ENCODE results near the gene PACS2. TPM values are rescaled to one million over a fixed set of nuclear protein-coding genes. Genes with fewer than 3 reads are reported as not detected.
A peak's percentile ranks its signal among the peaks of the same experiment; 100 is the strongest.

PACS2 gene
- total RNA-seq, 1 experiment from 2014 or later, result 100 TPM

DNA sequence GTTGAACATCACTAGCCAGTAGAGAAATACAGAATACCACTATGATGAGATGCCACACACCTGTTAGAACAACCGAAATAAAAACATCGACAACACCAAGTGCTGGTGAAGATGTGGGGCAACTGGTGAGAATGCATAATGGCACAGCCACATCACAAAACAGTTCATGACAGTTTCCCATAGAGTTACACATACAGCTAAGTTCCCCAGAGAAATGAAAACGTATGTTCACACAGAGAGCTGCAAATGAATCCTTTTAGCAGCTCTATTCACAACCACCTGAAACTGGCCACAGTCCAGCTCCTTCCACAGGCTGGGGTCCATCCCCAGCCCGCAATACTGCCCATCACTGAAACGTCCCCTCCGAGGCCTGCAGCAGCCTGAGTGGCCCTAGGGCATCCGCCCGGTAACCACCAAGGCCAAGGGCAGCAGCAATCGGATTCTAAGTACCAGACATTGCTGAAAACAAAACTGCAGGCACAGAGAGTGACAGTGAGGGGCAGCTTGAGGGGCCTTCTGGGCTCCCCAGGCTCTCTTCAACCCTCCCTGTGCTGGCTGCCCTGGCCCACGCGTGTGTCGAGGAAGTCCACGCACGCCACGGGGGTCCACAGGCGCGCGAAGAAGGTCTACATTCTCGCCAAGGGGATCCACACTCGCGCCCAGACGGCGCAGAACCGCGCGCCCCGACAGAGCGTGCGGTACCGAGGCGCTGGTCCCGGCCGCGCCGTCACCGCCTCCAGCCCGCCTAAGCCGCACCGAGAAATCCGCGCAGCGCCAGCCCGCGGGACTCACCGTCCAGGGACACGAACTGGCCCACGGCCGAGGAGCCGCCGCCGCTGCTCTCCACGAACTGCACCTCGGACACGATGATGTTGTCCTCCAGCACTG is 14.7 kb upstream of the PACS2 start:
- H3K36me3 Mint-ChIP-seq, result peaks cover 5% of the 10 kb centered on the region; the same call in 1 of the 2 replicates
- H3K27ac Mint-ChIP-seq, result 0 out of 2 replicates have a peak overlapping the region, but pooled peaks have one; percentile 19
- TF ChIP-seq, protein P1, sequence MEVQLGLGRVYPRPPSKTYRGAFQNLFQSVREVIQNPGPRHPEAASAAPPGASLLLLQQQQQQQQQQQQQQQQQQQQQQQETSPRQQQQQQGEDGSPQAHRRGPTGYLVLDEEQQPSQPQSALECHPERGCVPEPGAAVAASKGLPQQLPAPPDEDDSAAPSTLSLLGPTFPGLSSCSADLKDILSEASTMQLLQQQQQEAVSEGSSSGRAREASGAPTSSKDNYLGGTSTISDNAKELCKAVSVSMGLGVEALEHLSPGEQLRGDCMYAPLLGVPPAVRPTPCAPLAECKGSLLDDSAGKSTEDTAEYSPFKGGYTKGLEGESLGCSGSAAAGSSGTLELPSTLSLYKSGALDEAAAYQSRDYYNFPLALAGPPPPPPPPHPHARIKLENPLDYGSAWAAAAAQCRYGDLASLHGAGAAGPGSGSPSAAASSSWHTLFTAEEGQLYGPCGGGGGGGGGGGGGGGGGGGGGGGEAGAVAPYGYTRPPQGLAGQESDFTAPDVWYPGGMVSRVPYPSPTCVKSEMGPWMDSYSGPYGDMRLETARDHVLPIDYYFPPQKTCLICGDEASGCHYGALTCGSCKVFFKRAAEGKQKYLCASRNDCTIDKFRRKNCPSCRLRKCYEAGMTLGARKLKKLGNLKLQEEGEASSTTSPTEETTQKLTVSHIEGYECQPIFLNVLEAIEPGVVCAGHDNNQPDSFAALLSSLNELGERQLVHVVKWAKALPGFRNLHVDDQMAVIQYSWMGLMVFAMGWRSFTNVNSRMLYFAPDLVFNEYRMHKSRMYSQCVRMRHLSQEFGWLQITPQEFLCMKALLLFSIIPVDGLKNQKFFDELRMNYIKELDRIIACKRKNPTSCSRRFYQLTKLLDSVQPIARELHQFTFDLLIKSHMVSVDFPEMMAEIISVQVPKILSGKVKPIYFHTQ (CRISPR knock-in tag; IDR thresholded peaks at IDR 0.05), result no peak
- TF ChIP-seq, protein P2, sequence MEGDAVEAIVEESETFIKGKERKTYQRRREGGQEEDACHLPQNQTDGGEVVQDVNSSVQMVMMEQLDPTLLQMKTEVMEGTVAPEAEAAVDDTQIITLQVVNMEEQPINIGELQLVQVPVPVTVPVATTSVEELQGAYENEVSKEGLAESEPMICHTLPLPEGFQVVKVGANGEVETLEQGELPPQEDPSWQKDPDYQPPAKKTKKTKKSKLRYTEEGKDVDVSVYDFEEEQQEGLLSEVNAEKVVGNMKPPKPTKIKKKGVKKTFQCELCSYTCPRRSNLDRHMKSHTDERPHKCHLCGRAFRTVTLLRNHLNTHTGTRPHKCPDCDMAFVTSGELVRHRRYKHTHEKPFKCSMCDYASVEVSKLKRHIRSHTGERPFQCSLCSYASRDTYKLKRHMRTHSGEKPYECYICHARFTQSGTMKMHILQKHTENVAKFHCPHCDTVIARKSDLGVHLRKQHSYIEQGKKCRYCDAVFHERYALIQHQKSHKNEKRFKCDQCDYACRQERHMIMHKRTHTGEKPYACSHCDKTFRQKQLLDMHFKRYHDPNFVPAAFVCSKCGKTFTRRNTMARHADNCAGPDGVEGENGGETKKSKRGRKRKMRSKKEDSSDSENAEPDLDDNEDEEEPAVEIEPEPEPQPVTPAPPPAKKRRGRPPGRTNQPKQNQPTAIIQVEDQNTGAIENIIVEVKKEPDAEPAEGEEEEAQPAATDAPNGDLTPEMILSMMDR (IDR thresholded peaks at IDR 0.05), result no peak
- TF ChIP-seq, protein P3, sequence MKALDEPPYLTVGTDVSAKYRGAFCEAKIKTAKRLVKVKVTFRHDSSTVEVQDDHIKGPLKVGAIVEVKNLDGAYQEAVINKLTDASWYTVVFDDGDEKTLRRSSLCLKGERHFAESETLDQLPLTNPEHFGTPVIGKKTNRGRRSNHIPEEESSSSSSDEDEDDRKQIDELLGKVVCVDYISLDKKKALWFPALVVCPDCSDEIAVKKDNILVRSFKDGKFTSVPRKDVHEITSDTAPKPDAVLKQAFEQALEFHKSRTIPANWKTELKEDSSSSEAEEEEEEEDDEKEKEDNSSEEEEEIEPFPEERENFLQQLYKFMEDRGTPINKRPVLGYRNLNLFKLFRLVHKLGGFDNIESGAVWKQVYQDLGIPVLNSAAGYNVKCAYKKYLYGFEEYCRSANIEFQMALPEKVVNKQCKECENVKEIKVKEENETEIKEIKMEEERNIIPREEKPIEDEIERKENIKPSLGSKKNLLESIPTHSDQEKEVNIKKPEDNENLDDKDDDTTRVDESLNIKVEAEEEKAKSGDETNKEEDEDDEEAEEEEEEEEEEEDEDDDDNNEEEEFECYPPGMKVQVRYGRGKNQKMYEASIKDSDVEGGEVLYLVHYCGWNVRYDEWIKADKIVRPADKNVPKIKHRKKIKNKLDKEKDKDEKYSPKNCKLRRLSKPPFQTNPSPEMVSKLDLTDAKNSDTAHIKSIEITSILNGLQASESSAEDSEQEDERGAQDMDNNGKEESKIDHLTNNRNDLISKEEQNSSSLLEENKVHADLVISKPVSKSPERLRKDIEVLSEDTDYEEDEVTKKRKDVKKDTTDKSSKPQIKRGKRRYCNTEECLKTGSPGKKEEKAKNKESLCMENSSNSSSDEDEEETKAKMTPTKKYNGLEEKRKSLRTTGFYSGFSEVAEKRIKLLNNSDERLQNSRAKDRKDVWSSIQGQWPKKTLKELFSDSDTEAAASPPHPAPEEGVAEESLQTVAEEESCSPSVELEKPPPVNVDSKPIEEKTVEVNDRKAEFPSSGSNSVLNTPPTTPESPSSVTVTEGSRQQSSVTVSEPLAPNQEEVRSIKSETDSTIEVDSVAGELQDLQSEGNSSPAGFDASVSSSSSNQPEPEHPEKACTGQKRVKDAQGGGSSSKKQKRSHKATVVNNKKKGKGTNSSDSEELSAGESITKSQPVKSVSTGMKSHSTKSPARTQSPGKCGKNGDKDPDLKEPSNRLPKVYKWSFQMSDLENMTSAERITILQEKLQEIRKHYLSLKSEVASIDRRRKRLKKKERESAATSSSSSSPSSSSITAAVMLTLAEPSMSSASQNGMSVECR (CRISPR knock-in tag; IDR thresholded peaks at IDR 0.05; ENCODE audit: borderline replicate concordance), result no peak
- TF ChIP-seq CBFB (CRISPR knock-in tag; IDR thresholded peaks at IDR 0.05; ENCODE audit: low read depth), result no peak
- no peak for TF ChIP-seq ZNF263 (CRISPR knock-in tag; IDR thresholded peaks at IDR 0.05; ENCODE audit: low read depth)
- no peak for TF ChIP-seq MYBL2 (CRISPR knock-in tag; IDR thresholded peaks at IDR 0.05)
- no peak for TF ChIP-seq SP1 (CRISPR knock-in tag; conservative IDR thresholded peaks at IDR 0.05)
- no peak for TF ChIP-seq GTF2I (CRISPR knock-in tag; conservative IDR thresholded peaks at IDR 0.05)
- TF ChIP-seq NR3C1 (CRISPR knock-in tag; conservative IDR thresholded peaks at IDR 0.05; ENCODE audit: low read depth), result no peak
- TF ChIP-seq, protein P4, sequence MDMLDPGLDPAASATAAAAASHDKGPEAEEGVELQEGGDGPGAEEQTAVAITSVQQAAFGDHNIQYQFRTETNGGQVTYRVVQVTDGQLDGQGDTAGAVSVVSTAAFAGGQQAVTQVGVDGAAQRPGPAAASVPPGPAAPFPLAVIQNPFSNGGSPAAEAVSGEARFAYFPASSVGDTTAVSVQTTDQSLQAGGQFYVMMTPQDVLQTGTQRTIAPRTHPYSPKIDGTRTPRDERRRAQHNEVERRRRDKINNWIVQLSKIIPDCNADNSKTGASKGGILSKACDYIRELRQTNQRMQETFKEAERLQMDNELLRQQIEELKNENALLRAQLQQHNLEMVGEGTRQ (CRISPR knock-in tag; IDR thresholded peaks at IDR 0.05), result no peak
- TF ChIP-seq, protein P5, sequence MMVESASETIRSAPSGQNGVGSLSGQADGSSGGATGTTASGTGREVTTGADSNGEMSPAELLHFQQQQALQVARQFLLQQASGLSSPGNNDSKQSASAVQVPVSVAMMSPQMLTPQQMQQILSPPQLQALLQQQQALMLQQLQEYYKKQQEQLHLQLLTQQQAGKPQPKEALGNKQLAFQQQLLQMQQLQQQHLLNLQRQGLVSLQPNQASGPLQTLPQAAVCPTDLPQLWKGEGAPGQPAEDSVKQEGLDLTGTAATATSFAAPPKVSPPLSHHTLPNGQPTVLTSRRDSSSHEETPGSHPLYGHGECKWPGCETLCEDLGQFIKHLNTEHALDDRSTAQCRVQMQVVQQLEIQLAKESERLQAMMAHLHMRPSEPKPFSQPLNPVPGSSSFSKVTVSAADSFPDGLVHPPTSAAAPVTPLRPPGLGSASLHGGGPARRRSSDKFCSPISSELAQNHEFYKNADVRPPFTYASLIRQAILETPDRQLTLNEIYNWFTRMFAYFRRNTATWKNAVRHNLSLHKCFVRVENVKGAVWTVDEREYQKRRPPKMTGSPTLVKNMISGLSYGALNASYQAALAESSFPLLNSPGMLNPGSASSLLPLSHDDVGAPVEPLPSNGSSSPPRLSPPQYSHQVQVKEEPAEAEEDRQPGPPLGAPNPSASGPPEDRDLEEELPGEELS (CRISPR knock-in tag; IDR thresholded peaks at IDR 0.05), result no peak
- TF ChIP-seq KAT7 (CRISPR knock-in tag; IDR thresholded peaks at IDR 0.05; ENCODE audit: borderline replicate concordance), result no peak; the same call in 1 of the 2 replicates
- no peak for TF ChIP-seq SOX15 (CRISPR knock-in tag; IDR thresholded peaks at IDR 0.05)
- no peak for TF ChIP-seq ZNF232 (CRISPR knock-in tag; IDR thresholded peaks at IDR 0.05)
- TF ChIP-seq TEAD1 (CRISPR knock-in tag; IDR thresholded peaks at IDR 0.05), result no peak
- peaks cover 38% of the 10 kb centered on the region for H3K27me3 Mint-ChIP-seq (ENCODE audit: low read depth)
- H3K9me3 Mint-ChIP-seq, result peaks cover 5% of the 10 kb centered on the region; the same call in 1 of the 2 replicates
- H3K4me3 Mint-ChIP-seq, result peak overlapping the region; percentile 74
- DNase-seq (ENCODE audit: low spot score) (no peak), ATAC-seq (no peak)
- H3K4me1 Mint-ChIP-seq, result peaks cover 13% of the 10 kb centered on the region
- POLR2A ChIA-PET, result interaction anchor here (2.4 kb wide), 1 partner anchor 52 kb away, joined by 10 read pairs; the partner anchor contains the start of gene BTBD6
- CTCF ChIA-PET, result interaction anchor here (0.6 to 1.8 kb wide), 7 partner anchors 10 to 958 kb away, joined by 3 to 12 read pairs (median 4); partner anchors contain the start of genes NUDT14 and PACS2
